Thyroid gland (tissue), 4 donors: ENCODE results near the gene CCS.

Experiments
- POLR2A ChIP-seq, 2 donors: fragments of 450-650 bp; IDR thresholded peaks; one replicate each; pipeline ENCODE4 v1.6.1; 2017; ENCODE audit warnings: antibody characterized with exemption in 2 of 2, mild to moderate bottlenecking in 2 of 2, moderate library complexity in 1 of 2
- TF ChIP-seq, protein P1 (sequence below), 6 experiments: fragments of 200-600 bp in 3 of 6; fragments of 450-650 bp in 3 of 6; sonication (generic) in 3 of 6; IDR thresholded peaks; one replicate each; pipeline ENCODE4 v1.5.1; 2016 to 2019; ENCODE audit warnings: antibody characterized with exemption in 6 of 6, mild to moderate bottlenecking in 2 of 6, inconsistent platforms in 1 of 6, moderate library complexity in 1 of 6

DNA sequence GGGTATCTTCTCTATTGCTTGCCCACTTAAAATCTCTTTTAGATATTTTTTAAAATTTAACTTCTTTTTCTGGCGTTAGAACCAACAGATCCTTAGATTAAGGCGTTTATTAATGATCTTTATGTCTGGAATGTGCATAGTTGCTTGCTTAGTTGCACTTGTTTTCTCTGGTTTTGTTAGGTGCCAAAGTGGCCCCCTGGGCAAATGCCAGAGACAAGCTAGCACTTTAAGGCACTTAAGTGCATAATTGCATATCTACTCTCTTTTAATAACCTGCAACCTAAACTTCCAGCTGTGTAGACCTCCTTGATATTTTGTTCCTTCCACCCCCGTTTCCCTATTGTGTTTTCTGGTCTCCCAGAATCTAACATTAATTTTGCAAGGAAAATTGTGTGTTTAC is 48.8 kb downstream of the CCS start:
- TF ChIP-seq, protein P1, sequence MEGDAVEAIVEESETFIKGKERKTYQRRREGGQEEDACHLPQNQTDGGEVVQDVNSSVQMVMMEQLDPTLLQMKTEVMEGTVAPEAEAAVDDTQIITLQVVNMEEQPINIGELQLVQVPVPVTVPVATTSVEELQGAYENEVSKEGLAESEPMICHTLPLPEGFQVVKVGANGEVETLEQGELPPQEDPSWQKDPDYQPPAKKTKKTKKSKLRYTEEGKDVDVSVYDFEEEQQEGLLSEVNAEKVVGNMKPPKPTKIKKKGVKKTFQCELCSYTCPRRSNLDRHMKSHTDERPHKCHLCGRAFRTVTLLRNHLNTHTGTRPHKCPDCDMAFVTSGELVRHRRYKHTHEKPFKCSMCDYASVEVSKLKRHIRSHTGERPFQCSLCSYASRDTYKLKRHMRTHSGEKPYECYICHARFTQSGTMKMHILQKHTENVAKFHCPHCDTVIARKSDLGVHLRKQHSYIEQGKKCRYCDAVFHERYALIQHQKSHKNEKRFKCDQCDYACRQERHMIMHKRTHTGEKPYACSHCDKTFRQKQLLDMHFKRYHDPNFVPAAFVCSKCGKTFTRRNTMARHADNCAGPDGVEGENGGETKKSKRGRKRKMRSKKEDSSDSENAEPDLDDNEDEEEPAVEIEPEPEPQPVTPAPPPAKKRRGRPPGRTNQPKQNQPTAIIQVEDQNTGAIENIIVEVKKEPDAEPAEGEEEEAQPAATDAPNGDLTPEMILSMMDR (IDR thresholded peaks at IDR 0.05) = no peak
- no peak for TF ChIP-seq POLR2A (IDR thresholded peaks at IDR 0.05)
